Measurements from ENCODE around the gene AKAP8.
"Not testable (repeated sequence)": the region's sequence is repeated elsewhere in the genome, so short reads cannot be mapped to it uniquely, and the experiment has no call there.

Gene AKAP8

DNA sequence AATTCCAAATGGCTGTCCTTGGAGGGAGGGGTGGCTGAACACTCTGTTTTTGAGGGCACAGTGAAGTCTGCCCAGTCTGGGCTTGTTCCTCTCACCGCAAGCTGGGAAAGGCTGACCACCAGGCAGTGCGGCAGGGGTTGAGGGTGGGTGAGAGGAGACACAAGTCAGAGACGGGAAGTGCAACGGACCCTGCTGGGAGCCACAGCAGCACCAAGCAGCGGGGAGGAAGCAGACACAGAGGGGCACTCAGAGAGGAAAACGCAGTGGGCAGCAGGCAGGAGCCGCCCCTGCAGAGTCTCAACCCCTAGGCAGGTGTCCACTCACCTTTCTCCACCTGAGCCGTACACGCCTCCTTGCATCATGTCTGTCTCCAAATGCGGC is 23.6 kb upstream of the AKAP8 start:
- no peak for DNase-seq

DNA sequence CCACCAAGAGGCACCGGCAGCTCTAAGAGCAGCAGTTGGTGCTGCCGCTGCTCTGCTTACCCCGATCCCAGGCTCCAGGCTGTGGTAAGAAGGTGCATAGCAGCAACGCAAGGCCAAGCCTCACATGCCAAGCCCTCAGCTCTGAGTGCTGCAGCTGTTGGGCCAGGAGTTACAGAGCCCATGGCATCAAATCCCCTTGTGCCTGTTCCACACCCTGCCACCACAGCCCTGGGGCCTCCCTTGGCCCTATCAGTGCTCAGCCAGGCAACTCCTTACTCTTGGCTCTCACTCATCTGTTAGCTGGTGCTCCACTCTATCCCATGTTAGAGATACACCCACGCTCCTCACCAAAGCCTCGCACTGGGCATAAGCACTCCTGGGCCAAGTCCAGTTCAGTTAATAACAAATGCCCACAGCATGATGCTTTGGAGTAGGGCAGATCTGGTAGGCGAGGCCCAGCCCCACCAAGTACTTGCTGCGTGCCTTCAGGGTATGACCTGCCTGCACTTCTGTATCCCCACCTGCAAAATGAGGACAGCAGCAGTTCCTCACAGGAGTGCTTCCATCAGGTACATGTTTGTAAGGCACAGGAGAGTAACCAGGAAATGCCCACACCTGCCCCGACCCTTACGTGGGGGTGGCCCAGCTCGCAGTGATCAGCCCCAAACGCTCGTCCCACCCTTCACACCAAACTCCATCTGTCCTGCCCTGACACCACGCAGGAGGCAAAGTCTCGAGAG is 23.0 kb upstream of the AKAP8 start:
- no peak for DNase-seq

- no peak for DNase-seq
These were observed 21.8 kb upstream of the AKAP8 start for GRCh38 chr19:15401397-15401710.

DNA sequence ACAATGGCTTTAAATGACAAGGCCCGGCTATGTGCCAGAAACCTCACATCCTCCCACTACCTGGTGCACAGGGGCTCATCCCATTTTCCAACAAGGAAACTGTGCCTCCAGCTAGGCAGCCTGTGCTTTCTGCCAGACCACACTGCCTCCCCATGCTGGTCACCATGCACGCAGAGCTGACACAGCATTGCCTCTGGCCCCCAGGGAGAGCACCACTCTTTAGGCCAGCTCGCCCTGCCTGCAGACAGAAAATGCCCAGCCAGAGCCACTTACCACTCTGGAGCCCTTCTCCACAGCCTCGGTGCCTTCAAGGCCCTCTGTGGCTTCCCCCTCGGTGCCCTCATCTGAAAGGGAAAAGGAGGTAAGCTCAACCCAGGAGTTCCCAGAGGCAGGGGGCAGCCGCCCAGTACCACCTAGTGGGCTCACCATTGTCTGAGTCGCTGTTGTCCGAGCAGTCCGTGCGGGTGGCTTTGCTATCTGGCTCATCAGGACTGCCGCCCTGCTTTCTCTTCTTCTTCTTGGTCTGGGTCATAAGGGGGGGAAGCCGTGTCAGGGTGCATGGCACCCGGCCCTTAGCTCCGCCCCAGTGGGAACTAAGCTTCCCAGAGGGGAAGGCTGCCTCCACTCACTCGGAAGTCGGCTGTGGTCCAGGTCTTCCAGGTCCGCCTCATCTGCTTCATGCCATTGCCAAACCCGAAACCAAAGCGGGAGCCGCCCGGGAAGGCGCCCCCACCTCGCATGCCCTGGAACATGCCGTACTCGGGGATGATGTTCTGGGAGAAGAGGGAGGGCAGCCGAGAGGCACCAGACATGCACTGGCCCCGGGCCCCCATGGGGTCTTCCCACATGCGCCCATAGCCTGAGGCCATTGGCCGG is 21.2 kb upstream of the AKAP8 start:
- DNase-seq: no peak

DNA sequence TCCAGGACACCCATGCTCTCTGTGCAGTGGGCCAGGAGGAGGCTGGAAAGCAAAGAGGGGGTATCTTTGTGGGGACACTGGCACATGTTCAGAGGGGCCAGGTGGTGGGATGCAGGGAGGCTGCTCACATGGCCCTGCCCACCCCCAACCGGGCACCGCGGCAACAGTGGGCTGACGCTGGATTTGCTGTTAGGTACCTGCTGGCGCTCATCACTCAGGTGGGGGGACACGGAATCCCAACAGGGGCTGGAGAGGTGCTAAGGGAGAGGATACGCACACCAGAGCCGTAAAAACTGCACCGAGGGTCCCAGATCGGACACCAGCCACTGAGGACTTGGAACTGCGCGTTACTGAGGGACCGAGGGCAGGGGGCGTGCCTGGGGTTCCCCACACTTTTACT is 20.0 kb upstream of the AKAP8 start:
- no peak for DNase-seq

GRCh38 chr19:15399234-15399515 is 19.6 kb upstream of the AKAP8 start:
- no peak for DNase-seq

- DNase-seq: no peak
These were observed 19.1 kb upstream of the AKAP8 start for GRCh38 chr19:15398501-15399233.

DNA sequence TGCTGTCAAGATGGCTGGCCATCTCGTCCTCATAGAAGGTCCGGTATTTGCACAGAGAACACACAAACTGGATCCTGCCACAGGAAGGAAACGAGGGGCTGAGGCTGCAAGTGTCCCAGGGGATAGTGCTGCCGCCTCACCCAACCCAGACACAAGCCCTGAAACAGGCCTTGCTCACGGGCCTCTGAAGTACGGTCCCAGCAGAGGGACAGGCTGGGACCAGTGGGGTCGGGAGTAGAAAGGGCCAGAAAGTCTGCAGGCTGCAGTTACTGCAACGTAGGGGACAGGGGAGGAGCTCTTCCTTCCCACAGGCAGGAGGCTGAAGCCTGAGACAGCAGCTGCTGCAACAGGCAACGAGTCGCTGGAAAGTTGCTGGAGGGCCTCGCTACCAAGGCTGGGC is 18.2 kb upstream of the AKAP8 start:
- DNase-seq: no peak

DNA sequence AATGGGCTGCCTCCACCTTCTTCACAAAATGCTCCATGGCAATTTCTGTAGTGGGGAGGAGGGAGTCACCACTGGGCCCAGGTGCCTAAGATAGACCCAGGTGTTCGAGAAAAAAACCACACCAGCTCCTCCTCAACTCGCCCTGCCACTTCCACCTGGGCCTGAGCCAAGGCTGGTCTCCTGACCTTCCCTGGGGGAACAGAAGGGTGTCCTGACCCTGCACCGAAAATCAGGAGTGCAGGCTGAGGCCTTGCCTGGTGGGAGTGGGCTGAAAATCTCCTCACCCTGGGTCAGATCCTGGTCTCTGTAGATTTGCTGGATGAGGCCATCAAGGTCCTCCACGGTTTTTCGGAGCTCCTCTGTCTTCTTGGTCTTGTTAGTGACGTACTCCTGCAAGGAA is 17.6 kb upstream of the AKAP8 start:
- no peak for DNase-seq

GRCh38 chr19:15396436-15396835 is 16.8 kb upstream of the AKAP8 start:
- no peak for DNase-seq

DNA sequence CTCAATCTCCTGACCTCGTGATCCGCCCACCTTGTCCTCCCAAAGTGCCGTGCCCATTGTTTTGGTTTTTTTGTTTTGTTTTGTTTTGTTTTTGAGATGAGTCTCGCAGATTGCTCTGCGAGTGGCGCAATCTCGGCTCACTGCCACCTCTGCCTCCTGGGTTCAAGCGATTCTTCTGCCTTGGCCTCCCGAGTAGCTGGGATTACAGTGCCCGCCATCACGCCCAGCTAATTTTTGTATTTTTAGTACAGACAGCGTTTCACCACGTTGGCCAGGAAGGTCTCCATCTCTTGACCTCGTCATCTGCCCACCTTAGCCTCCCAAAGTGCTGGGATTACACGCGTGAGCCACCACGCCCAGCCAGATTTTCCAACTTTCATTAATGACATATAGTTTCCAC is 15.7 kb upstream of the AKAP8 start:
- DNase-seq: not testable (repeated sequence)

DNA sequence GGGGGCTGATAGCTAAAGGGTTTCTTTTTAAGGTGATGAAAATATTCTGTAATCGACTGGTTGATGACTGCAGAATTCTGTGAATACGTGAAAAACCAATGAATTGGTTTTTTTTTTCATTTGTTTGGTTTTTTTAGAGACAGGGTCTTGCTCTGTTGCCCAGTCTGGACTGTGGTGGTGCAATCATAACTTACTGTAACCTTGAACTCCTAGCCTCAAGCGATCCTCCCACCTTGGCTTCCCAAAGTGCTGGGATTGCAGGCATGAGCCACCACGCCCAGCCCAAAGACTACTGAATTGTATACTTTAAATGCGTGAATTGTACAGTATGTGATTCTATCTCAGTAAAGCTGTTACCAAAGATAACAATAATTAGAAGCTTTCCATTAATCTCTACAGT is 14.8 kb upstream of the AKAP8 start:
- no peak for DNase-seq

GRCh38 chr19:15393963-15394362 is 14.4 kb upstream of the AKAP8 start:
- DNase-seq: no peak

GRCh38 chr19:15390814-15391213 is 11.2 kb upstream of the AKAP8 start:
- no peak for DNase-seq

DNA sequence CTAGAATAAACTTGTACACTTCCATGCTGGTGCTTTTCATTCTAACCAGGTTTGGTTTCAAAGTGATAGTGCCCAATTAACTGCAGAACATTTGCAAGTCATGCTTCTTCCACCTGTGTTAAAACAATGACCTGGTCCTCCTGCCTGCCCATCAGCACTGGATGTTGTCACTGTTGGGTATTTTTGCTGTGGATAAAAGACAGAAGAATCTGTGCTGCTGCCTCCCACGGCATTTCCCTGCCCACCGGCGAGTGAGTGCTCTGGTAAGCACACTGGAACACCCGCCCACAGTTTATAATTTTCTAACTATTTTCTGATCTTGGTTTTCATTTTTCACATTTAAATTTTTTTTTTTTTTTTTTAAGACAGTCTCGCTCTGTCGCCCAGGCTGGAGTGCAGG is 2.3 kb upstream of the AKAP8 start:
- DNase-seq: no peak

DNA sequence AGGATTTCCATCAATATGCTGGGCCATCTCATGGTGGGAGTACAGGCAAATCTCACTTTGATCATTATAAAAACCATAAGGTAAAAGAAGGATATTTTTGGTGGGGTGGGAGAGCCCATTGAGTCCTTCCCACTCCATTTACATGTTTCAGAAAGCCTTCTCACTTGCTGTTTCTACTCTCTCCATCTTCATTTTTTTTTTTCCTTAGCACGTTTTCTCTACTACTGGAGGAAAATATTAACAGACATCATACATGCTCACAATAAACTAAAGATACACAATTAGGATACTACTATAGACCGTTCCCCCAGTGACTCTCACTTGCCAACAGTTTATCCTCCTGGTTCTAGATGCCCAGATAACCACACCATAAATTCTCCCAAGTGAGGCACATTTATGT is 1.8 kb upstream of the AKAP8 start:
- no peak for DNase-seq

- peak; percentile 47 for DNase-seq
These were observed 536 bp upstream of the AKAP8 start for GRCh38 chr19:15379999-15380647.

DNA sequence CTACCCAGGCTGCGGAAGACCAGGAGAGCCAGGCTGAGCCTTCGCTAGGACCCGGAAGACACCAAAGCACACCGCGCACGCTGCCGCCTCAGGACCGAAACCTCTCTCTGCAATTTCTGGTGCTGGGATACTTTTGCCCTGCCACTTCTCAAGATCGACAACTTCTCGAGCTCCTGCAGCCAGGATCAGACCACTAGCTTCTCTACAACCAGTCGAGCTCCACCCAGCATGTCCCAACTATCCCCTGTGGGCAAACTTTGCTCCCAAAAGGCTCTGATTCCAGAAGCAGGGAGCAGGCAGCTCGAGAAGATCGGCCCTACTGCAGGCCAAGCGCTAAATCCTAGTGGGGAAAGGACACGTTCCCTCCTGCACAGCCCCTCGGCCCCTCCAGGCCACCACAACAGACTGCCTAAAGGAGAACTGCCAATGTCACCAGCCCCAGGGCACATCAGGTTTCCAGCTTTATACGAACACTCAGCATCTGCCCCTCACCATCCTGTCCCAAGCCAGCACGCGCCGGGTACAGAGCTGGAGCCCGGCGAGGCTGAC is 979 bp downstream of the AKAP8 start:
- DNase-seq: peak; percentile 3

- DNase-seq: no peak
These were observed 4.7 kb downstream of the AKAP8 start for GRCh38 chr19:15374796-15375440.

- no peak for DNase-seq
These were observed 5.4 kb downstream of the AKAP8 start for GRCh38 chr19:15374105-15374651.

DNA sequence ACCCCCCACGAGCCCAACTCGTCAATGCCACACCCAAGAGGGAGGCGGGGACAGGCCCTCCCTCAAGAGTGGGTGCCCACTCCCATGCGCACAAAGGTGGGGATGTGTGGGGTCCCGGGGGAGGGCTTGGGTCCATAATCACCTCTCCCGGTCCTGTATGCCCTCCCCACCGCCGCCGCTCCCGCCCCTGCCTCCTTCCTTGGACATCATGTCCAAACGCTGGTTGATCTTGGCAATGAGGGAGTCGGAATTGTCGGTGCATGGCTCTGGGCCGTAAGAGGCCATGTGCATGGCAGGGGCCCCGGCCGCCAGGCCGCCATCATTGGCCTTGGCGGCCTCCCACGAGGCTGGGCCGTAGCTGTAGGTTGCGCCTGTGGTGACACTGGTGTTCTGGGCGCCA is 5.9 kb downstream of the AKAP8 start:
- DNase-seq: no peak

DNA sequence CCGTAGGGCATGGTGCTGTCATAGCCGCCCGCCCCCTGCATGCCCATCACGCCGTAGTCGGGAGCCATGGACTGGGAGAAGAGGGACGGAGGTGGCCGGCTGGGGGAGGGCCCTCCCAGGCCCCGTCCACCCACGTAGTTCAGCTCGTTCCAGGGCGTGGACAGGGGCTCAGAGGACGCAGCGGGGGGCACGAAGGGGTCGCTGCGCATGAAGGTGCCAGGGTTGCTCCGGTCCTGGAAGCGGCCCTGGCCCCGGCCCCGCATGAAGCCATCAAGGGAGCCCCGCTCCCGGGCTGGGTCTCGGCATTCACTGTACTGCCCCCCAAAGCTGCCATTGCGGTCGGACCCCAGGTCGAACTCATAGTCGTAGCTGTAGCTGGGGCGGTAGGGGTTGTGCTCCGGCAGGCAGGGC is 6.7 kb downstream of the AKAP8 start:
- DNase-seq: no peak

DNA sequence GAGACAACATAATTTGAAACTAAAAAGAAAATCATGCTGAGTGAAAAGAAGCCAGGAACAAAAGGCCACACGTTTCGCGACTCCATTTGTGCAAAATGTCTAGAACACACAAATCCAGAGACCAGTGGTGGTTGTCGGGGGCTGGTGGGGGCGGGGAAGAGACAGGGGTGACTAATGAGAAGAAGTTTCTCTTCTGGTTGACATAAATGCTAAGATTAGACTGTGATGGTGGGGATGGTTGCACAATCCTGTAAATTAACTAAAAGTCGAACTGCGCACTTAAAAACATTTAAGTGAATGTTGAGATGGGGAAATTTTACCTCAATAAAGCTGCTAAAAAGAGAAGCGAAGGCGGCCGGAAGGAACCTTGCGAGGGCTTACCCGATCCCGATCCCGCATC is 7.1 kb downstream of the AKAP8 start:
- DNase-seq: no peak
